HG02970 (cell line): ENCODE data around the gene ASB4.

Source experiments
- ATAC-seq: cut with Tn5 transposase; IDR thresholded peaks from one replicate; pipeline ENCODE4 v1.9.1; 2021; ENCODE audit warnings: mild to moderate bottlenecking, moderate library complexity, moderate number of reproducible peaks; ENCODE audit not compliant: unreplicated experiment, low FRiP score

Gene ASB4

GRCh38 chr7:95589766-95590165, 104.0 kb downstream of the ASB4 start:
- ATAC-seq = no peak
